Endothelial cell of umbilical vein (primary cell): Measurements from ENCODE around the gene CSMD2. TPM values are rescaled to one million over a fixed set of nuclear protein-coding genes. Genes with fewer than 3 reads are reported as not detected.

Experiments
- BruUV-seq: library from RNA; stranded (reverse); fragments of 400-500 nt; replicated peaks from 2 replicates; lab custom pipeline; 2021; lab: Mats Ljungman, UMichigan
- CTCF ChIA-PET: fragments of 300-600, 350-600 bp; sonication (Branson Sonifier 250); formaldehyde crosslinking; loops from one replicate; lab custom pipeline; 2021; ENCODE audit warnings: antibody characterized with exemption, inconsistent platforms; lab: Charles Lee
- POLR2A ChIA-PET: fragments of 300-600, 350-600 bp; sonication (Branson Sonifier 250); formaldehyde crosslinking; loops from one replicate; lab custom pipeline; 2021; ENCODE audit warnings: antibody characterized with exemption, inconsistent platforms; lab: Charles Lee
- DNase-seq: peaks from one replicate; pipeline ENCODE4 v3.0.0-alpha.2; 2011; ENCODE audit warnings: low read depth, low spot score
- FAIRE-seq: peaks from 2 replicates; lab custom pipeline; 2011; peaks lifted over from hg19 to GRCh38; lab: Jason Lieb, UNC
- H2AFZ ChIP-seq: 2 replicates; pipeline ENCODE4 v1.6.0; 2012; ENCODE audit warnings: low read depth, low read length, control low read depth, inconsistent platforms
- H3K27ac ChIP-seq: 2 replicates; pipeline ENCODE4 v1.5.1; 2011; ENCODE audit warnings: low read depth, mild to moderate bottlenecking, control low read depth, low read length, moderate library complexity; ENCODE audit not compliant: insufficient read depth
- H3K27me3 ChIP-seq, 2 experiments: 2 replicates each; pipeline versions ENCODE4 v1.6.0 to v1.6.1; 2011; ENCODE audit warnings: low read length in 2 of 2, mixed read lengths in 1 of 2; ENCODE audit not compliant: control insufficient read depth in 2 of 2, insufficient read depth in 2 of 2
- H3K36me3 ChIP-seq, 2 experiments: 2 replicates in 1 of 2; 3 replicates in 1 of 2; pipeline ENCODE4 v1.5.1; 2011; ENCODE audit warnings: low read length in 2 of 2, mild to moderate bottlenecking in 1 of 2, moderate library complexity in 1 of 2; ENCODE audit not compliant: control insufficient read depth in 2 of 2, insufficient read depth in 2 of 2; ENCODE audit errors: extremely low read depth in 1 of 2
- H3K4me1 ChIP-seq: 3 replicates; pipeline ENCODE4 v1.5.1; 2011; ENCODE audit warnings: mild to moderate bottlenecking, low read length; ENCODE audit not compliant: control insufficient read depth, insufficient read depth; ENCODE audit errors: extremely low read depth
- H3K4me2 ChIP-seq: 2 replicates; pipeline ENCODE4 v1.6.1; 2011; ENCODE audit warnings: low read length, control low read depth, mixed read lengths; ENCODE audit not compliant: insufficient read depth
- H3K4me3 ChIP-seq, 3 experiments: fragments of 200-600 bp in 1 of 3; sonication (generic), shearing (Covaris generic) in 1 of 3; replicated peaks in 1 of 3; 2 replicates each; pipeline ENCODE4 v1.5.1; 2011 to 2016; ENCODE audit warnings: control low read depth in 3 of 3, low read length in 3 of 3, mild to moderate bottlenecking in 2 of 3, inconsistent platforms in 1 of 3, low read depth in 1 of 3, moderate library complexity in 1 of 3; ENCODE audit not compliant: insufficient read depth in 1 of 3
- H3K79me2 ChIP-seq: 2 replicates; pipeline ENCODE4 v1.6.0; 2012; ENCODE audit warnings: low read length, inconsistent platforms; ENCODE audit not compliant: control insufficient read depth, insufficient read depth
- H3K9ac ChIP-seq: replicated peaks from 2 replicates; pipeline ENCODE3; 2011; ENCODE audit warnings: low read length, control low read depth; ENCODE audit not compliant: insufficient read depth; ENCODE audit errors: extremely low read depth
- H3K9me1 ChIP-seq: replicated peaks from 3 replicates; pipeline ENCODE4 v1.6.0; 2011; ENCODE audit warnings: mild to moderate bottlenecking, low read length; ENCODE audit not compliant: control insufficient read depth, insufficient read depth; ENCODE audit errors: extremely low read depth
- H3K9me3 ChIP-seq: replicated peaks from 2 replicates; pipeline ENCODE4 v1.5.1; 2012; ENCODE audit warnings: low read length, inconsistent platforms; ENCODE audit not compliant: control insufficient read depth, insufficient read depth
- H4K20me1 ChIP-seq: replicated peaks from 2 replicates; pipeline ENCODE3; 2011; ENCODE audit warnings: mild to moderate bottlenecking, low read length; ENCODE audit not compliant: control insufficient read depth, insufficient read depth; ENCODE audit errors: extremely low read depth
- EZH2 ChIP-seq: IDR thresholded peaks from 2 replicates; pipeline ENCODE4 v1.6.1; 2012; ENCODE audit warnings: borderline replicate concordance, low read depth, mild to moderate bottlenecking, moderate library complexity, low read length, inconsistent platforms; ENCODE audit not compliant: severe bottlenecking
- FOS ChIP-seq: IDR thresholded peaks from 2 replicates; pipeline ENCODE4 v1.6.1; 2011; ENCODE audit warnings: mild to moderate bottlenecking, low read length, moderate library complexity, borderline replicate concordance; ENCODE audit not compliant: insufficient read depth
- GATA2 ChIP-seq: IDR thresholded peaks from 2 replicates; pipeline ENCODE4 v1.7.0; 2011; ENCODE audit warnings: low read depth, mild to moderate bottlenecking, moderate library complexity, mixed read lengths, low read length; ENCODE audit not compliant: insufficient read length, insufficient read depth
- JUN ChIP-seq: IDR thresholded peaks from 2 replicates; pipeline ENCODE4 v1.6.1; 2011; ENCODE audit warnings: borderline replicate concordance, low read depth; ENCODE audit not compliant: insufficient read length, insufficient read depth
- MYC ChIP-seq: IDR thresholded peaks from one replicate; pipeline ENCODE4 v1.6.1; 2011; ENCODE audit warnings: mild to moderate bottlenecking, low read depth, low read length
- POLR2A ChIP-seq: IDR thresholded peaks from 2 replicates; pipeline ENCODE4 v1.6.1; 2012; ENCODE audit warnings: low read depth, mild to moderate bottlenecking, control low read depth, low read length
- POLR2AphosphoS5 ChIP-seq: IDR thresholded peaks from 2 replicates; pipeline ENCODE4 v1.6.1; 2012; ENCODE audit warnings: low read depth, mild to moderate bottlenecking, control low read depth, low read length, moderate library complexity; ENCODE audit not compliant: insufficient read depth
- dilution Hi-C: fragments of 300-500 bp; cut with MboI; formaldehyde crosslinking; loops from one replicate; pipeline ENCODE4 v1.15.0; 2019; ENCODE audit warnings: low sequenced_read_pairs; ENCODE audit not compliant: extremely low pct_ligation_motif_present
- intact Hi-C: fragments of 100-400 bp; cut with micrococcal nuclease; formaldehyde crosslinking; loops from one replicate; pipeline ENCODE4 v1.10.0; 2022
- polyA plus RNA-seq, 4 experiments: library from polyadenylated mRNA; depleted of rRNA in 3 of 4; stranded (reverse) in 3 of 4; unstranded in 1 of 4; fragments of >200 nt; gene quantifications; 2 replicates each; pipeline versions ENCODE4 v1.2.1 to v1.2.3, GENCODE V29; 2011 to 2012; ENCODE audit warnings: missing spikeins in 1 of 4
- total RNA-seq: library from RNA; stranded (reverse); gene quantifications from 2 replicates; pipeline ENCODE4 v1.2.3, GENCODE V29; 2021
- TF ChIP-seq, protein P1 (sequence below), 2 donors: IDR thresholded peaks; 1 replicate in 1 of 2; 2 replicates in 1 of 2; pipeline ENCODE4 v1.5.1; 2011; ENCODE audit warnings: low read length in 2 of 2, mild to moderate bottlenecking in 2 of 2, moderate library complexity in 2 of 2, control low read depth in 1 of 2, inconsistent platforms in 1 of 2, low read depth in 1 of 2; ENCODE audit not compliant: insufficient read depth in 1 of 2; ENCODE audit errors: extremely low read depth in 1 of 2
- TF ChIP-seq, protein P2 (sequence below): IDR thresholded peaks from 2 replicates; pipeline ENCODE4 v1.6.1; 2011; ENCODE audit not compliant: insufficient read depth, insufficient read length

CSMD2 gene
- total and polyA plus RNA-seq, 2 donors (not counting 3 experiments of a cell fraction or from before 2014, with no cell fraction given): under 0.01 TPM; not detected in 1

DNA sequence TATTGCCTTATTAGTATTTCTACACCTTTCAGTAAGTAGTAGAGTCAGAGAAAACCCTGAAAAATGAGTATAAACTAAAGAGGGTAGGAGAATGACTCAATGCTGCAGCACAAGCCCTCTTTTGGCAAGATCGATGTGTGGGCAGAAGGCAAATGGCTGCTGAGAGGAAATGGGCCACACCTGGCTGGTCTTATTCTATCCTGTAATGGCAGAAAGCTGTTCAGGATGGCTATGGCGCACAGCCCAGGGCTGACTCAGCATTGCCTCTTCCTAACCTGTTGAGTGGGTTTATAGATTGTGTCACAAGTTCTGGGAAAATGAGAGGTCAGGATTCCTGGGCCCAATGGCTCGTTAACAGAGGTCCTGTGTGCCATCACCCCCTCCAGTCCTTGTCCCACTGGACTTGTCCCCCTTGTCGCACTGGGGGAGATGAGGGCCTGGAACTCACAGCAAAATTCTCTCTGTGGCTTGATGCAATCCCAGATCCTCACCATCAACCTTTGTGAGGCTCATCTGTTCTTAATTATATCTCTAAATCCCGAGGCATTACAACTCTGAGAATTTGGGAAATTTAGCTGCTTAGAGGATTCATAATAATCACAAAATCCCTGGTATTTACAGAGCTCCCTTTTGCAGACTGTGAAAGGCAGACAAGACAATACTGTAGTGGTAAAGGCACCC lies 287.9 kb downstream of the CSMD2 start:
- intact Hi-C loops: no loop called here
- H3K9me3 ChIP-seq: peaks cover 5% of the 10 kb centered on the region
- no peaks in the 10 kb centered on the region for H3K27me3 ChIP-seq
- dilution Hi-C loops: no loop called here
- ChIA-PET POLR2A (no interaction called here), CTCF (no interaction called here)
- TF ChIP-seq MYC: no peak
- TF ChIP-seq POLR2A: no peak
- TF ChIP-seq, protein P1, sequence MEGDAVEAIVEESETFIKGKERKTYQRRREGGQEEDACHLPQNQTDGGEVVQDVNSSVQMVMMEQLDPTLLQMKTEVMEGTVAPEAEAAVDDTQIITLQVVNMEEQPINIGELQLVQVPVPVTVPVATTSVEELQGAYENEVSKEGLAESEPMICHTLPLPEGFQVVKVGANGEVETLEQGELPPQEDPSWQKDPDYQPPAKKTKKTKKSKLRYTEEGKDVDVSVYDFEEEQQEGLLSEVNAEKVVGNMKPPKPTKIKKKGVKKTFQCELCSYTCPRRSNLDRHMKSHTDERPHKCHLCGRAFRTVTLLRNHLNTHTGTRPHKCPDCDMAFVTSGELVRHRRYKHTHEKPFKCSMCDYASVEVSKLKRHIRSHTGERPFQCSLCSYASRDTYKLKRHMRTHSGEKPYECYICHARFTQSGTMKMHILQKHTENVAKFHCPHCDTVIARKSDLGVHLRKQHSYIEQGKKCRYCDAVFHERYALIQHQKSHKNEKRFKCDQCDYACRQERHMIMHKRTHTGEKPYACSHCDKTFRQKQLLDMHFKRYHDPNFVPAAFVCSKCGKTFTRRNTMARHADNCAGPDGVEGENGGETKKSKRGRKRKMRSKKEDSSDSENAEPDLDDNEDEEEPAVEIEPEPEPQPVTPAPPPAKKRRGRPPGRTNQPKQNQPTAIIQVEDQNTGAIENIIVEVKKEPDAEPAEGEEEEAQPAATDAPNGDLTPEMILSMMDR (IDR thresholded peaks at IDR 0.05; ENCODE audit: extremely low read depth in 1 of 2, insufficient read depth in 1 of 2, low read depth in 1 of 2, low read length in 2 of 2): no peak
- TF ChIP-seq, protein P2, sequence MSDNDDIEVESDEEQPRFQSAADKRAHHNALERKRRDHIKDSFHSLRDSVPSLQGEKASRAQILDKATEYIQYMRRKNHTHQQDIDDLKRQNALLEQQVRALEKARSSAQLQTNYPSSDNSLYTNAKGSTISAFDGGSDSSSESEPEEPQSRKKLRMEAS: no peak
- TF ChIP-seq GATA2: no peak
- no peak for TF ChIP-seq EZH2
- no peak for TF ChIP-seq JUN
- no peak for TF ChIP-seq POLR2AphosphoS5
- TF ChIP-seq FOS: no peak
- H3K9me1 ChIP-seq: no peaks in the 10 kb centered on the region
- no peaks in the 10 kb centered on the region for H3K4me1 ChIP-seq
- DNase-seq (no peak), FAIRE-seq (no peak)
- no peak overlapping the region for H2AFZ ChIP-seq
- no peak overlapping the region for H3K4me2 ChIP-seq
- no peaks in the 10 kb centered on the region for H3K36me3 ChIP-seq
- H3K9ac ChIP-seq: no peak overlapping the region
- H4K20me1 ChIP-seq: no peaks in the 10 kb centered on the region
- no peaks in the 10 kb centered on the region for H3K79me2 ChIP-seq
- H3K4me3 ChIP-seq: no peak overlapping the region
- no TSS peak for BruUV-seq
- no peak overlapping the region for H3K27ac ChIP-seq
